ENCODE measurements around the gene ADAMTS10. TPM values are rescaled to one million over a fixed set of nuclear protein-coding genes. Genes with fewer than 3 reads are reported as not detected.

ADAMTS10 gene
- total and polyA plus RNA-seq, 2 donors (not counting 3 experiments of a cell fraction or from before 2014, with no cell fraction given) = 15.8 to 17.4 TPM

- intact Hi-C loops (cut with micrococcal nuclease) = no loop called here
- dilution Hi-C loops (cut with MboI; ENCODE audit: extremely low pct_ligation_motif_present, low sequenced_read_pairs) = no loop called here
Observed at GRCh38 chr19:8561075-8561764, 49.3 kb downstream of the ADAMTS10 start.

More at GRCh38 chr19:8561075-8561764, 49.3 kb downstream of the ADAMTS10 start:
- ChIA-PET POLR2A (no interaction called here), CTCF (no interaction called here)
- FAIRE-seq (no peak), DNase-seq (ENCODE audit: low read depth, low spot score) (no peak)
- Histone ChIP-seq H3K4me2 (ENCODE audit: insufficient read depth, low read length) (no peak overlapping the region), H3K4me1 (ENCODE audit: control insufficient read depth, extremely low read depth, insufficient read depth, low read length) (no peaks in the 10 kb centered on the region), H3K36me3 (ENCODE audit: control insufficient read depth in 2 of 2, extremely low read depth in 1 of 2, insufficient read depth in 2 of 2, low read length in 2 of 2) (no peaks in the 10 kb centered on the region), H3K4me3 (replicated peaks in 1 of 3; ENCODE audit: insufficient read depth in 1 of 3, low read depth in 1 of 3, low read length in 3 of 3) (no peak overlapping the region), H3K27ac (ENCODE audit: insufficient read depth, low read depth, low read length) (no peak overlapping the region), H3K9me3 (replicated peaks; ENCODE audit: control insufficient read depth, insufficient read depth, low read length) (no peaks in the 10 kb centered on the region), H3K9ac (replicated peaks; ENCODE audit: extremely low read depth, insufficient read depth, low read length) (no peak overlapping the region), H2AFZ (ENCODE audit: low read depth, low read length) (no peak overlapping the region), H3K27me3 (ENCODE audit: control insufficient read depth in 2 of 2, insufficient read depth in 2 of 2, low read length in 2 of 2) (no peaks in the 10 kb centered on the region), H3K9me1 (replicated peaks; ENCODE audit: control insufficient read depth, extremely low read depth, insufficient read depth, low read length) (no peaks in the 10 kb centered on the region), H4K20me1 (replicated peaks; ENCODE audit: control insufficient read depth, extremely low read depth, insufficient read depth, low read length) (no peaks in the 10 kb centered on the region), H3K79me2 (ENCODE audit: control insufficient read depth, insufficient read depth, low read length) (no peaks in the 10 kb centered on the region)
- no TSS peak for BruUV-seq (replicated peaks)
- TF ChIP-seq POLR2AphosphoS5 (IDR thresholded peaks at IDR 0.05; ENCODE audit: insufficient read depth, low read depth, low read length) = no peak
- no peak for TF ChIP-seq MAX (IDR thresholded peaks at IDR 0.05; ENCODE audit: insufficient read depth, insufficient read length)
- TF ChIP-seq CTCF (IDR thresholded peaks at IDR 0.05; ENCODE audit: extremely low read depth in 1 of 2, insufficient read depth in 1 of 2, low read depth in 1 of 2, low read length in 2 of 2) = no peak
- TF ChIP-seq EZH2 (IDR thresholded peaks at IDR 0.05; ENCODE audit: borderline replicate concordance, low read depth, low read length, severe bottlenecking) = no peak
- no peak for TF ChIP-seq JUN (IDR thresholded peaks at IDR 0.05; ENCODE audit: borderline replicate concordance, insufficient read depth, insufficient read length, low read depth)
- no peak for TF ChIP-seq POLR2A (IDR thresholded peaks at IDR 0.05; ENCODE audit: low read depth, low read length)
- no peak for TF ChIP-seq MYC (IDR thresholded peaks at IDR 0.05; ENCODE audit: low read depth, low read length)
- TF ChIP-seq FOS (IDR thresholded peaks at IDR 0.05; ENCODE audit: borderline replicate concordance, insufficient read depth, low read length) = no peak
- no peak for TF ChIP-seq GATA2 (IDR thresholded peaks at IDR 0.05; ENCODE audit: insufficient read depth, insufficient read length, low read depth, low read length)

Measured in endothelial cell of umbilical vein (primary cell).